ENCODE measurements around the gene HSD17B14.
"Not testable (repeated sequence)": the region's sequence is repeated elsewhere in the genome, so short reads cannot be mapped to it uniquely, and the experiment has no call there.

Gene HSD17B14

GRCh38 chr19:48836089-48837017 is at the start of gene HSD17B14:
TSS of gene HSD17B14 (minus strand) at chr19:48836491. CDS start at chr19:48836411, 80 bp downstream.
- DNase-seq = peak; percentile 62

- no peak for DNase-seq
These were observed 47.4 kb upstream of the HSD17B14 start for GRCh38 chr19:48883726-48884125.

- no peak for DNase-seq
These were observed 45.7 kb upstream of the HSD17B14 start for GRCh38 chr19:48881741-48882657.

GRCh38 chr19:48879696-48880095 is 43.4 kb upstream of the HSD17B14 start:
- DNase-seq = not testable (repeated sequence)

- no peak for DNase-seq
These were observed 42.8 kb upstream of the HSD17B14 start for GRCh38 chr19:48879025-48879637.

GRCh38 chr19:48878196-48879024 is 42.1 kb upstream of the HSD17B14 start:
- DNase-seq = no peak

- no peak for DNase-seq
These were observed 41.5 kb upstream of the HSD17B14 start for GRCh38 chr19:48877855-48878195.

GRCh38 chr19:48876043-48876981 is 40.0 kb upstream of the HSD17B14 start:
- not testable (repeated sequence) for DNase-seq

- DNase-seq = peak; percentile 66
These were observed 38.2 kb upstream of the HSD17B14 start for GRCh38 chr19:48874303-48875135.

- DNase-seq = no peak
These were observed 37.4 kb upstream of the HSD17B14 start for GRCh38 chr19:48873476-48874302.

GRCh38 chr19:48872884-48873475 is 36.7 kb upstream of the HSD17B14 start:
- DNase-seq = peak; percentile 83

- DNase-seq = peak; percentile 98
These were observed 36.0 kb upstream of the HSD17B14 start, which contains the start of gene PPP1R15A for GRCh38 chr19:48872182-48872883. TSS of gene PPP1R15A (plus strand) at chr19:48872421. CDS start at chr19:48873234, 813 bp downstream.

GRCh38 chr19:48871471-48872181 is 35.3 kb upstream of the HSD17B14 start:
- DNase-seq = not testable (repeated sequence)

- no peak for DNase-seq
These were observed 33.8 kb upstream of the HSD17B14 start for GRCh38 chr19:48870048-48870447.

GRCh38 chr19:48868114-48868886 is 32.0 kb upstream of the HSD17B14 start, which contains the start of gene PLEKHA4:
TSS of gene PLEKHA4 (minus strand) at chr19:48868617. CDS start at chr19:48867620, 997 bp downstream.
- no peak for DNase-seq

GRCh38 chr19:48867746-48868113 is 31.4 kb upstream of the HSD17B14 start:
- DNase-seq = no peak
